SK-N-SH (cell line): ENCODE measurements around the gene DROSHA. TPM values are rescaled to one million over a fixed set of nuclear protein-coding genes. Genes with fewer than 3 reads are reported as not detected.

ENCODE experiments used
- CTCF ChIA-PET: fragments of 300-600, 350-600 bp; formaldehyde crosslinking; extraction: SDS; loops from one replicate; lab custom pipeline; 2021; lab: Yijun Ruan, JAX
- POLR2A ChIA-PET: fragments of 350-600 bp; sonication (Branson Sonifier 250); formaldehyde crosslinking; extraction: SDS; loops from one replicate; lab custom pipeline; 2020; ENCODE audit warnings: antibody characterized with exemption, inconsistent platforms; lab: Yijun Ruan, JAX
- DNase-seq: peaks from one replicate; pipeline ENCODE4 v3.0.0; 2012
- H2AFZ ChIP-seq: fragments of 200-600 bp; sonication (generic); 2 replicates; pipeline ENCODE4 v1.8.1; 2016; ENCODE audit warnings: antibody characterized with exemption, mild to moderate bottlenecking, low read depth
- H3F3A ChIP-seq: fragments of 200-600 bp; sonication (generic); replicated peaks from 2 replicates; pipeline ENCODE3; 2016; ENCODE audit warnings: antibody characterized with exemption, mild to moderate bottlenecking; ENCODE audit not compliant: insufficient read depth
- H3K27ac ChIP-seq, 2 experiments: fragments of 200-500 bp in 1 of 2; fragments of 200-600 bp in 1 of 2; sonication (Bioruptor generic) in 1 of 2; sonication (generic), shearing (Covaris generic) in 1 of 2; 2 replicates each; pipeline versions ENCODE4 v1.5.1 to v1.6.1; 2014 to 2016; ENCODE audit warnings: low read depth in 2 of 2, inconsistent platforms in 1 of 2, low read length in 1 of 2, mild to moderate bottlenecking in 1 of 2, mixed read lengths in 1 of 2
- H3K27me3 ChIP-seq: fragments of 200-600 bp; sonication (generic), shearing (Covaris generic); 2 replicates; pipeline ENCODE4 v1.6.1; 2016; ENCODE audit warnings: mixed run types; ENCODE audit not compliant: insufficient read depth
- H3K36me3 ChIP-seq, 2 experiments: fragments of 200-500 bp in 1 of 2; fragments of 200-600 bp in 1 of 2; sonication (Bioruptor generic) in 1 of 2; sonication (generic) in 1 of 2; replicated peaks in 1 of 2; 2 replicates each; pipeline versions ENCODE3 to v1.5.1; 2014 to 2016; ENCODE audit warnings: low read length in 1 of 2, mild to moderate bottlenecking in 1 of 2; ENCODE audit not compliant: insufficient read depth in 2 of 2, control insufficient read depth in 1 of 2
- H3K4me1 ChIP-seq, 2 experiments: fragments of 200-500 bp in 1 of 2; fragments of 200-600 bp in 1 of 2; sonication (Bioruptor generic) in 1 of 2; sonication (generic), shearing (Covaris generic) in 1 of 2; 2 replicates each; pipeline versions ENCODE4 v1.5.1 to v1.6.1; 2014 to 2016; ENCODE audit warnings: low read depth in 1 of 2, low read length in 1 of 2, mixed run types in 1 of 2; ENCODE audit not compliant: insufficient read depth in 2 of 2, control insufficient read depth in 1 of 2
- H3K4me2 ChIP-seq: fragments of 200-600 bp; sonication (generic), shearing (Covaris generic); 2 replicates; pipeline ENCODE4 v1.6.1; 2017; ENCODE audit warnings: mixed run types
- H3K4me3 ChIP-seq, 2 experiments: fragments of 200-500 bp in 1 of 2; fragments of 200-600 bp in 1 of 2; sonication (Bioruptor generic) in 1 of 2; sonication (generic), shearing (Covaris generic) in 1 of 2; 2 replicates each; pipeline versions ENCODE4 v1.5.1 to v1.8.1; 2014 to 2016; ENCODE audit warnings: low read depth in 2 of 2, inconsistent platforms in 1 of 2, low read length in 1 of 2, mild to moderate bottlenecking in 1 of 2, mixed read lengths in 1 of 2, moderate library complexity in 1 of 2
- H3K79me2 ChIP-seq: fragments of 200-600 bp; sonication (generic); 2 replicates; pipeline ENCODE4 v1.8.1; 2017; ENCODE audit warnings: mild to moderate bottlenecking; ENCODE audit not compliant: insufficient read depth
- H3K9ac ChIP-seq: fragments of 200-600 bp; sonication (generic); 2 replicates; pipeline ENCODE4 v1.6.1; 2017; ENCODE audit warnings: mixed run types
- H3K9me2 ChIP-seq: fragments of 200-600 bp; sonication (generic); 2 replicates; pipeline ENCODE4 v1.6.1; 2017; ENCODE audit warnings: mixed run types
- H3K9me3 ChIP-seq: fragments of 200-600 bp; sonication (generic); 2 replicates; pipeline ENCODE4 v1.6.1; 2017; ENCODE audit warnings: mixed run types, mild to moderate bottlenecking, moderate library complexity
- H4K20me1 ChIP-seq: fragments of 200-600 bp; sonication (generic); 2 replicates; pipeline ENCODE4 v1.6.1; 2017; ENCODE audit warnings: mild to moderate bottlenecking, mixed run types; ENCODE audit not compliant: insufficient read depth
- CTCF ChIP-seq: fragments of 200-600 bp; sonication (generic); IDR thresholded peaks from 2 replicates; pipeline ENCODE4 v1.6.1; 2017; ENCODE audit warnings: antibody characterized with exemption, mild to moderate bottlenecking, moderate library complexity
- ELF1 ChIP-seq: IDR thresholded peaks from 2 replicates; pipeline ENCODE4 v1.4.0; 2012
- EZH2phosphoT487 ChIP-seq: fragments of 200-600 bp; sonication (generic); IDR thresholded peaks from 2 replicates; pipeline ENCODE4 v1.6.1; 2017; ENCODE audit warnings: low read depth, mixed run types, mild to moderate bottlenecking, antibody characterized with exemption, moderate library complexity, borderline replicate concordance
- FOSL2 ChIP-seq: IDR thresholded peaks from 2 replicates; pipeline ENCODE4 v1.4.0; 2012; ENCODE audit warnings: low read depth, mild to moderate bottlenecking, moderate library complexity, borderline replicate concordance
- FOXJ3 ChIP-seq: sonication (generic); formaldehyde crosslinking; IDR thresholded peaks from 2 replicates; pipeline ENCODE4 v1.5.1; 2020; ENCODE audit warnings: mild to moderate bottlenecking, missing genetic modification reagents
- FOXM1 ChIP-seq: IDR thresholded peaks from 2 replicates; pipeline ENCODE4 v1.4.0; 2012; ENCODE audit warnings: low read depth, mild to moderate bottlenecking
- GATA2 ChIP-seq: sonication (generic); formaldehyde crosslinking; IDR thresholded peaks from 2 replicates; pipeline ENCODE4 v1.5.0; 2020; ENCODE audit warnings: mild to moderate bottlenecking, missing genetic modification reagents
- IRF3 ChIP-seq: fragments of 150-350 bp; IDR thresholded peaks from 2 replicates; pipeline ENCODE4 v1.6.1; 2016; ENCODE audit warnings: mild to moderate bottlenecking, low read depth, low read length
- MEF2A ChIP-seq: IDR thresholded peaks from 2 replicates; pipeline ENCODE4 v1.4.0; 2012; ENCODE audit warnings: low read depth, borderline replicate concordance
- RXRA ChIP-seq: IDR thresholded peaks from 2 replicates; pipeline ENCODE4 v1.4.0; 2012; ENCODE audit warnings: low read depth, mild to moderate bottlenecking, borderline replicate concordance
- SIN3A ChIP-seq: IDR thresholded peaks from 2 replicates; pipeline ENCODE4 v1.6.1; 2012; ENCODE audit warnings: low read depth, mild to moderate bottlenecking, low read length, moderate library complexity, borderline replicate concordance
- SMC3 ChIP-seq: IDR thresholded peaks from 2 replicates; pipeline ENCODE4 v1.6.1; 2012; ENCODE audit warnings: low read depth, low read length, improper control_type of control experiment
- TEAD4 ChIP-seq: IDR thresholded peaks from 2 replicates; pipeline ENCODE4 v1.4.0; 2012; ENCODE audit warnings: mild to moderate bottlenecking, borderline replicate concordance; ENCODE audit not compliant: insufficient read depth
- USF2 ChIP-seq: fragments of 150-350 bp; IDR thresholded peaks from 2 replicates; pipeline ENCODE4 v1.6.1; 2017; ENCODE audit warnings: antibody characterized with exemption, low read length, low read depth, borderline replicate concordance
- YY1 ChIP-seq: IDR thresholded peaks from 2 replicates; pipeline ENCODE4 v1.4.0; 2012; ENCODE audit warnings: low read depth, mild to moderate bottlenecking
- ZBTB33 ChIP-seq: IDR thresholded peaks from 2 replicates; pipeline ENCODE4 v1.4.0; 2012; ENCODE audit warnings: low read depth, borderline replicate concordance
- WGBS: methylation state at CpG from one replicate; pipeline ENCODE4 v1.1.6; 2017; ENCODE audit warnings: low lambda C conversion rate; 5-methylcytosine and 5-hydroxymethylcytosine counted together
- polyA plus RNA-seq, 3 experiments: library from polyadenylated mRNA; depleted of rRNA; stranded (reverse); fragments of >200 nt; gene quantifications; 2 replicates each; pipeline ENCODE4 v1.2.3, GENCODE V29; 2012

The DROSHA gene
- polyA plus RNA-seq, 1 of the 3 experiments (the other 2 are of a cell fraction): 49.3 TPM

- ChIA-PET CTCF (no interaction called here), POLR2A (no interaction called here)
- DNase-seq: no peak
- Histone ChIP-seq H3F3A (no peaks in the 10 kb centered on the region), H3K4me1 (no peaks in the 10 kb centered on the region), H3K79me2 (no peaks in the 10 kb centered on the region), H3K9me3 (no peaks in the 10 kb centered on the region), H2AFZ (no peak overlapping the region), H3K4me3 (no peak overlapping the region), H3K4me2 (no peak overlapping the region), H3K36me3 (no peaks in the 10 kb centered on the region), H3K9ac (no peak overlapping the region), H3K27ac (no peak overlapping the region), H3K9me2 (no peaks in the 10 kb centered on the region), H3K27me3 (no peaks in the 10 kb centered on the region), H4K20me1 (no peaks in the 10 kb centered on the region)
- TF ChIP-seq EZH2phosphoT487 (no peak), SMC3 (no peak), SIN3A (no peak), FOXM1 (no peak), ZBTB33 (no peak), YY1 (no peak), MEF2A (no peak), TEAD4 (no peak), USF2 (no peak), GATA2 (CRISPR knock-in tag) (no peak), CTCF (no peak), IRF3 (no peak), RXRA (no peak), FOSL2 (no peak), ELF1 (no peak), FOXJ3 (CRISPR knock-in tag) (no peak)
- WGBS: 92% methylated on average over 5 of the region's 5 CpGs
These were observed 141.6 kb downstream of the DROSHA start for GRCh38 chr5:31390256-31390655.
